Measurements from ENCODE around the gene CT45A3.
"Not testable (repeated sequence)": the region's sequence is repeated elsewhere in the genome, so short reads cannot be mapped to it uniquely, and the experiment has no call there.

CT45A3 gene

DNA sequence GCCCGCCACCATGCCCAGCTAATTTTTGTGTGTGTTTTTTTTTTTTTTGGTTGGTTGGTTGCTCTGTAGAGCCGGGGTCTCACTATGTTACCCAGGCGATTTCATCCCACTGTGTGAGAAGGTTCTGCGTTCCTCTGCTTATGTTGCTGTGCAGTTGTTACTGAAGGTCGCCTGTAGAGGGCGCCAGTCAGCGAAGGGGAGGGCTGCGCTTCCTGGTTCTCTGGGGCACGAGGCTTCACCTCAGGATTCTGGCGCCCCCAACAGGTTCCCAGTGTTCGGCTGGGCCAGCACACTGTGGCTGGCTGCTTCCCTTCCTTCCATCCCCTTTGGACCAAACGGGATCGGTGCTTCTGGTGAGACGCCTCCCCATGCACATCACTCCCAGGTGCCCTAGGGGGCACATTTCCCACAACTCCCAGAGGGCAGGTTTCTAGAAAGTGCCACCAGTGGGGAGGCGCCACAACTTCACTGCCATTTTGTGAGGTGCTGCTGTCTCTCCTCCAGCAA is 54.8 kb downstream of the CT45A3 start, which contains the start of gene CT45A1:
Gene CT45A1, plus strand, starts transcription at position 457 of the 507 bp plus-strand sequence. CDS start 5,302 bp downstream, outside the sequence.
- TF ChIP-seq CTCF (IDR thresholded peaks at IDR 0.05; ENCODE audit: extremely low read depth, missing control alignments), result peak; percentile 10
- DNase-seq (ENCODE audit: low spot score), result not testable (repeated sequence)
